Upper lobe of right lung (tissue), 1 donor: ENCODE measurements around the gene CLCN7. TPM values are rescaled to one million over a fixed set of nuclear protein-coding genes. Genes with fewer than 3 reads are reported as not detected.

Experiments used
- ATAC-seq: fragments of 200-7000 bp; cut with Tn5 transposase; one replicate; pipeline ENCODE4 v1.9.1; 2020; ENCODE audit warnings: mild to moderate bottlenecking, moderate library complexity
- DNase-seq: peaks from one replicate; pipeline ENCODE4 v3.0.0-alpha.2; 2020
- H3K27ac ChIP-seq: fragments of 200-600 bp; one replicate; pipeline ENCODE4 v1.8.0; 2022
- H3K27me3 ChIP-seq: fragments of 200-600 bp; one replicate; pipeline ENCODE4 v1.8.0; 2022; ENCODE audit warnings: mild to moderate bottlenecking
- H3K36me3 ChIP-seq: fragments of 200-600 bp; one replicate; pipeline ENCODE4 v1.8.0; 2022
- H3K4me1 ChIP-seq: fragments of 200-600 bp; one replicate; pipeline ENCODE4 v1.8.0; 2022
- H3K4me3 ChIP-seq: fragments of 200-600 bp; one replicate; pipeline ENCODE4 v1.8.0; 2022; ENCODE audit warnings: mild to moderate bottlenecking
- H3K9me3 ChIP-seq: fragments of 200-600 bp; one replicate; pipeline ENCODE4 v1.8.0; 2022
- intact Hi-C: fragments of 100-400 bp; cut with DNase I; formaldehyde crosslinking; loops from one replicate; pipeline ENCODE4 v1.11.0; 2022
- total RNA-seq: library from RNA; stranded (reverse); fragmentation: NEBNext Ultra II Directional; extraction: Animal tissue kit (Norgen Biotek cat#: 25700); gene quantifications from one replicate; pipeline ENCODE4 v1.2.1, GENCODE V29; 2021
- TF ChIP-seq, protein P1 (sequence below): fragments of 200-600 bp; IDR thresholded peaks from one replicate; pipeline ENCODE4 v1.8.0; 2022; ENCODE audit warnings: antibody characterized with exemption
- donor health status: DM: no; HTN: yes; CAD: no; lungs with severe emphysema.

CLCN7 gene
- total RNA-seq, 1 donor from 2014 or later = 138 TPM

GRCh38 chr16:1465567-1465915, 9.3 kb downstream of the CLCN7 start:
- ATAC-seq (no peak), DNase-seq (no peak)
- H3K4me1 ChIP-seq = peaks cover 7% of the 10 kb centered on the region
- no peak overlapping the region for H3K27ac ChIP-seq
- peaks cover 34% of the 10 kb centered on the region for H3K36me3 ChIP-seq
- H3K4me3 ChIP-seq = no peak overlapping the region
- no peaks in the 10 kb centered on the region for H3K9me3 ChIP-seq
- TF ChIP-seq, protein P1, sequence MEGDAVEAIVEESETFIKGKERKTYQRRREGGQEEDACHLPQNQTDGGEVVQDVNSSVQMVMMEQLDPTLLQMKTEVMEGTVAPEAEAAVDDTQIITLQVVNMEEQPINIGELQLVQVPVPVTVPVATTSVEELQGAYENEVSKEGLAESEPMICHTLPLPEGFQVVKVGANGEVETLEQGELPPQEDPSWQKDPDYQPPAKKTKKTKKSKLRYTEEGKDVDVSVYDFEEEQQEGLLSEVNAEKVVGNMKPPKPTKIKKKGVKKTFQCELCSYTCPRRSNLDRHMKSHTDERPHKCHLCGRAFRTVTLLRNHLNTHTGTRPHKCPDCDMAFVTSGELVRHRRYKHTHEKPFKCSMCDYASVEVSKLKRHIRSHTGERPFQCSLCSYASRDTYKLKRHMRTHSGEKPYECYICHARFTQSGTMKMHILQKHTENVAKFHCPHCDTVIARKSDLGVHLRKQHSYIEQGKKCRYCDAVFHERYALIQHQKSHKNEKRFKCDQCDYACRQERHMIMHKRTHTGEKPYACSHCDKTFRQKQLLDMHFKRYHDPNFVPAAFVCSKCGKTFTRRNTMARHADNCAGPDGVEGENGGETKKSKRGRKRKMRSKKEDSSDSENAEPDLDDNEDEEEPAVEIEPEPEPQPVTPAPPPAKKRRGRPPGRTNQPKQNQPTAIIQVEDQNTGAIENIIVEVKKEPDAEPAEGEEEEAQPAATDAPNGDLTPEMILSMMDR = no peak
- H3K27me3 ChIP-seq = no peaks in the 10 kb centered on the region
- intact Hi-C loops = no loop called here

GRCh38 chr16:1464894-1465566, 9.8 kb downstream of the CLCN7 start:
- Histone ChIP-seq H3K9me3 (no peaks in the 10 kb centered on the region), H3K36me3 (peaks cover 39% of the 10 kb centered on the region), H3K4me1 (peaks cover 2% of the 10 kb centered on the region), H3K27me3 (no peaks in the 10 kb centered on the region), H3K27ac (no peak overlapping the region), H3K4me3 (no peak overlapping the region)
- TF ChIP-seq, protein P1 = no peak
- no peak for DNase-seq
- ATAC-seq = no peak
- intact Hi-C loops = no loop called here

GRCh38 chr16:1464196-1464893, 10.5 kb downstream of the CLCN7 start:
- Histone ChIP-seq H3K36me3 (peaks cover 40% of the 10 kb centered on the region), H3K27ac (no peak overlapping the region), H3K4me1 (no peaks in the 10 kb centered on the region), H3K27me3 (no peaks in the 10 kb centered on the region), H3K4me3 (no peak overlapping the region), H3K9me3 (no peaks in the 10 kb centered on the region)
- intact Hi-C loops = no loop called here
- ATAC-seq (no peak), DNase-seq (peak; percentile 60)
- TF ChIP-seq, protein P1 = no peak

DNA sequence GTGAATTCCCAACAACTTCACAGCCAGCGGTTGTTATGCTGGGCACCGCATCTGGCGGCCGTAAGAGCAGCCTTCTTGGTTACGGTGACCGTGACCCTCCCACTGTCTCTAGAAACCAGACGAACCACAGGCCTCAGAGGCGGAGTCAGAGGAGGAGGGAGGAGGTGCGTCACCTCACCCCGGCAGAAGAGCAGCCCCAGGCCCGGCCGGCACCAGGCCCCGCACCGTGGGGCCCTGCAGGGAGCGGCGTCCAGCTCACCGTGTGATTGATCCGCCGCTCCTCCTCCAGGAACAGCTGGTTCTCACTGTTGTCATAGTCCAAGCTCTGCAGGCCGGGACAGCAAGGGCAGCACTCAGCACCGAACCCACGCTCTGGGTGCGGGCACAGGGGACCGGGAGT, 13.7 kb downstream of the CLCN7 start:
- H3K36me3 ChIP-seq = peaks cover 65% of the 10 kb centered on the region
- H3K9me3 ChIP-seq = no peaks in the 10 kb centered on the region
- H3K4me3 ChIP-seq = no peak overlapping the region
- H3K4me1 ChIP-seq = no peaks in the 10 kb centered on the region
- intact Hi-C loops = no loop called here
- TF ChIP-seq, protein P1 = no peak
- DNase-seq = no peak
- no peak overlapping the region for H3K27ac ChIP-seq
- H3K27me3 ChIP-seq = no peaks in the 10 kb centered on the region
- ATAC-seq = no peak

DNA sequence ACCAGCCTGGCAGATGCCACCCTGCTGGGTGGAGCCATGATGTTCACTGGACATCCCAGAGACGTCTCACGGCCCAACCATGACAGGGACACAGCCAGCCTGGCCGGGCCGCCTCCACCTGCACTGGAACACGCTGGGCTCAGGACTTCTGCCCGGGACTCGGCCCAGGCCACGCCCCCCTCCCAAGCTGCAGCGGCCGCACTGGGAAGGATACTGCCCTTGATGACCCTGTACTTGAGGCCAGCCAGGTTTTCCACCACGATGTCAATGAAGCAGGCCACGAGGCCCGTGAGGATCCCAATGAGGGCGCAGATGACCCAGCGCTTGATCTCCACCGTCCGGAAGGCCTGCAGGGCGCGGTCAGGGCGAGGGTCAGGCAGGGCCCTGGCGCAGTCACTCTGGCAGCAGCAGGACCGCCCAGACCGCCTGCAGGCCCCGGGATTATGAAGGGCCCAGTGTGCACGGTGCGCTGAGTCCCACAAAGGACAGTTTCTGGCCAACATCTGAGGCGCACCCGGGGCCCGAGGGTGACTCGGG, 14.2 kb downstream of the CLCN7 start:
- intact Hi-C loops = no loop called here
- ATAC-seq (no peak), DNase-seq (peak; percentile 60)
- H3K4me1 ChIP-seq = no peaks in the 10 kb centered on the region
- no peaks in the 10 kb centered on the region for H3K9me3 ChIP-seq
- no peak overlapping the region for H3K4me3 ChIP-seq
- no peak overlapping the region for H3K27ac ChIP-seq
- H3K36me3 ChIP-seq = peaks cover 70% of the 10 kb centered on the region
- TF ChIP-seq, protein P1 = no peak
- H3K27me3 ChIP-seq = no peaks in the 10 kb centered on the region
